Measurements from ENCODE around the gene FGFRL1.
"Not testable (repeated sequence)": the region's sequence is repeated elsewhere in the genome, so short reads cannot be mapped to it uniquely, and the experiment has no call there.

Gene FGFRL1

DNA sequence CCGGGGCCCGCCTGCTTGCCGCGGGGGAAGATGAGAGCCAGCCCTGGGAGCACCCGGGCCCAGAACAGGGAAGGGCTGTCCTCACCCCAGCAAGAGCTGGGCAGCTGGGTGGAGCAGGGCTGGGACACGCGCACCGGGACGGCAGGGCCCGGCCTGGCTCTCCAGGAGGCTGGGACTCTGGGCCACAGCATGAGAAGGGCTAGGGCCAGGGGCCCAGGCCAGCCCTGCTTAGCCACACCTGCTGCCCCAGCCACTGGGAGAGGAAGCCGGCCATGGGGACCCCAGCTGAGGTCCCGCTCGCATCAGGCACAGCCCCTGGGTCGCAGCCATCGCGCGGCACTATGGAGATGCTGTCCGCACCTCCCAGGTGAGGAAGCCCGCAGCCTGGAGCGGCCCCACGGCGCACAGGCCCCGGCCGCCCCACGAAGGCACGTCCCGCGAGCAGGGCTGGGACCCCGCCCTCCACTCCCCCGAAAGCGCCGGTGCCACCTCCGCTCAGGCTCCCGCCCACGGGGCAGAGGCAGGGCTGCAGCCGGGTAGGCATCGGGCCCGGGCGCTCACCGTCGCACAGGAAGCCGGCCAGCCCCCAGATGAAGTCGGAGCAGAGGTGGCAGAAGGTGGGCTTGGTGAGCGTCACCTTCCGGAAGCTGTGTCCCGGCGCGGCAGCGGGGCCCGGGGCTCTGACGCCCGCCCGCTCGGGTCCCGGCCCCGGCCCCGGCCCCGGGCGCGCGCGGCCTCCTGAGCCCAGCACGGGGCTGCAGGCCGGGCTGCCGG is 38.6 kb upstream of the FGFRL1 start:
- peak; percentile 17 to 48 (median 30) for DNase-seq (ENCODE audit: low read depth in 4 of 4, low spot score in 1 of 4)

DNA sequence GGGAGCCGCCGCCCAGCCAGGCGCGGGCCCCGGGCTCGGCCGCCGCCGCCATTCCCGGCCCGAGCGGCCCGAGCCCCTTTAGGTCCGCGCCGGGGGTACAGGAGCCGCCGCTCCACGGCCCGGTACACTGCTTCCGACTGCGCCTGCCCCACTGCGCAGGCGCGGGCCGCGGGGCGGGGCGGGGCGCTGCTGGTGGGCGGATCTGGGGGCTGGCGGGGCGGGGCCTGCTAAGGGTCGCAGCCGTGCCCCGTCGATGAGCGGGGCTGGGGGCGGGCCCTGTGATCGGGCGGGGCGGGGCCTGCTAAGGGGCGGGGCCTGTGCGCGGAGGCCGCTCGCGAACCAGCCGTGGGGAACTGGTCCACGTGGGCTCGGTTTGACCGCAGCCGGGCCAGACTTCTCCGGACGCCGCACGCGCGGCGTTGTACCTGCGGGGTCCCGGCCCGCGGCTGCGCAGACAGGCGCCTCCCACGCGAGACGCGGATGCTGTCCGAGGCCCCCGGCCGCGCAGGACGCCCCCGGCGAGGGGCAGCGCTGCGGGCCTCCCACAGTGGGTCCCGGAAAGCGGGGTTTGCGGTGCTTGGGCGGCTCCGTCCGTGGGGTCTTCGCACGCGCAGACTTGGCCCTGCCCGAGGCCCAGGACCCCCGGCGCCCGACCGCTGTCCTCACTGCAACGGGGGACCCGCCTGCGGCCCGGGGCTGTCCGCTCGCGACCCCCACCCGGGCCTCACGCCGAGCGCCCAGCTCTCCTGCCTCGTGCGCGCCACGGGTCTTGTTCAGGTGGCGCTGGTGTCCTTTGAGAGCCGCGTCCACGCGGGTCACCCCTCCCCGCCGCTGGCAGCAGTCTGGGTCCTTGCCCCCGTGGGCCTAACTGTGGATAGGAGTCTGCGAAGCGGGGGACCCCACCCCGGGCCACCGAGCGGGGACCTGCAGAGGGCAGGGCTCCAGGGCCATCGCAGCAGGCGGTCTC is 37.7 kb upstream of the FGFRL1 start, which contains the start of gene DGKQ:
TSS of gene DGKQ (minus strand) at position 139 of the 967 bp plus-strand sequence. CDS start at position 52, 87 bp downstream.
- peak; percentile 64 to 87 (median 78) for DNase-seq (ENCODE audit: low read depth in 4 of 4, low spot score in 1 of 4)

DNA sequence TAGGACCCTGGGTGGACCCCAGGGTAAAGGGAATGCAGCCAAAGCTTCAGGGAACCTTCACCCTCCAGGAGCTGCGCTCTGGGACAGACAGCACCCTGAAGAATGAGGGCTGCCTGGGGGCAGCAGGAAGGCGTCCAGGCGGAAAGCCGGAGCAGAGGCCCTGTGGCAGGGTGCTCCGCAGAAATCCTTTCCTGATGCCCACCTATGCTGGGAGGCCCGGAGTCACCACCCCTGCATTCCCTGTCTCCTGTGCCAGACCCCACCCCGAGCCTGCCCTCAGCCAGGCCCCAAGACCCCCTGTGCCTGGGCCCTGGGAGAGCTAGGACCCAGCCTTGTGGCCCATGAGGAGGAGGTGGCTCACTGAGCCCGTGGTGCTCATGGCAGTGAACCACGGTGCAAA is 36.8 kb upstream of the FGFRL1 start:
- DNase-seq (ENCODE audit: low read depth in 4 of 4, low spot score in 1 of 4) = no peak

DNA sequence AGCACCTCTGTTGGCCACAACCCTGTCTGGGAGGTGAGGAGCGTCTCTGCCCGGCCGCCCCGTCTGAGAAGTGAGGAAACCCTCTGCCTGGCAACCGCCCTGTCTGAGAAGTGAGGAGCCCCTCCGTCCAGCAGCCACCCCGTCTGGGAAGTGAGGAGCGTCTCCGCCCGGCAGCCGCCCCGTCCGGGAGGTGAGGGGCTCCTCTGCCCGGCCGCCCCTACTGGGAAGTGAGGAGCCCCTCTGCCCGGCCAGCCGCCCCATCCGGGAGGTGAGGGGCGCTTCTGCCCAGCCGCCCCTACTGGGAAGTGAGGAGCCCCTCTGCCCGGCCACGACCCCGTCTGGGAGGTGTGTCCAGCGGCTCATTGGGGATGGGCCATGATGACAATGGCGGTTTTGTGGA is 35.4 kb upstream of the FGFRL1 start:
- not testable (repeated sequence) for DNase-seq (ENCODE audit: low read depth in 4 of 4, low spot score in 1 of 4)

DNA sequence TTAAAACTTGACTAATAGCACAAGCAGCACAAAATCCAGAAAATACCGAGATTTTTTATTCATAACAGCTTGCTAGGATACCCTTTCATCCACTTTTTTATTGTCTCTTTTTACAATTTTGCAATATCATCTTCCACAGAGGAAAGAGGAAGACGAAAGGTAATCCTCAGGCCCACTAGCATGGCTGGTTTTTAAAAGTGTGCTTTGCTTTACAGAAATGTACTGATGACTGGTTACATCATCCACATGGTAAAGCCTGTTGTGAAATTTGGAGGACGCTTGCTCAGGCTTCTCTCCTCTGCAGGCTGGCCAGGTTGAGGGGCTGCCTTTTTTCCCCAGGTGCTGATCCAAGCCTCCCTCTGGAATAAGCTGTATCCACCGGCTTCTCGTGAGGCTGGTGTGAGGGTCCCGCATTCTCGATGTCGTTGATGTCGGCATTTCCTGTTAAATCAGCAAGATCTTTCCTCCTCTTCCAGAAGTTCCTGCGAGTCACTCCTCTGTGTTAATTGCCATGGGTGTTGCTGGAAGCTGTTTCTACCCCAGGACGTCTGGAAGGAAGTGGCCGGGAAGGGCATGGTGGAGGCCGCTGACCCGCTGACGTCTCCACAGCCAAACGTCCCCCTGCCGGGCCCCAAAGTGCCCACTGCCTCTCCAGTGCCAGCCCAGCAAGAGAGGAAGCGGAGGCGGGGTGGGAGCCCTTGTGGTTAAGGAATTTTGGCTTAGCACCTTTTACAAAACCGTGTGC is 32.3 kb upstream of the FGFRL1 start:
- no peak for DNase-seq (ENCODE audit: low read depth in 4 of 4, low spot score in 1 of 4)

DNA sequence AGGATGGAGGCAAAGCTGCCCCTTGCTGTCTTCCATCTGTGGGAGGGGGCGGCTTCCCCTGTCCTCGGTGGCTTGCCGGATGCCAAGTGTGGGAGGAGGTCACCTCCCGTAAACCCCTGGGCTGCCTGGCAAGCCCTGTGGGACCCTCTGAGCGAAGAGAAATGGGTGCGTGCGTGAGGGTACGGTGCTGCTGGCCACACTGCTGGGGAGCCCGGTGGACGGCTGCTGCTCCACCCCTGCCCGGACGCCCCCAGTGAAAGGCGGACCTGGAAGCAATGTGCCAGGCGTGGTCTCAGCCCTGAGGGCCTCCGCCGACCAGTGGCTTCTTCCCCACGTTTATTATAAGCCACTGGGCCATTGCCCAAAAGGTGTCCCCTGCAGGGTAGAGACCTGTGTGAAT is 29.1 kb upstream of the FGFRL1 start:
- DNase-seq (ENCODE audit: low read depth in 4 of 4, low spot score in 1 of 4) = no peak

DNA sequence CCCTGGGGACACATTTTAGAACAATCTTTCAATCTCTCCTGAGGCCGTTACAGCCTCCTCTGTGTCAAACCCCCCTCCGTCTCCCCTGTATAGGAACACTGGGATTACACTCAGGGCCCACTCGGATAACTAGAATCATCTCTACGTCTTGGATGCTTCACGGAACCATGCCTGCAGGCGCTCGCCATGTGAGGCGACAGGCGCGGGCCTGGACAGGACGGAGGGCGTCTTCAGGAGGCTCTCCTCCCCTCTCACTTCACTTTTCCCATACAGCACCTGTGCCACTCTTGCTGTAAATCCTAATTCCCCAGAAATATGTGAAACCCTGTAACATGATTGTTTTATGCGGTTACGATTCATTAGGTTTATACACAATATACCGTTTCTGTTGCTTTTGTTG is 28.6 kb upstream of the FGFRL1 start:
- no peak for DNase-seq (ENCODE audit: low read depth in 4 of 4, low spot score in 1 of 4)

DNA sequence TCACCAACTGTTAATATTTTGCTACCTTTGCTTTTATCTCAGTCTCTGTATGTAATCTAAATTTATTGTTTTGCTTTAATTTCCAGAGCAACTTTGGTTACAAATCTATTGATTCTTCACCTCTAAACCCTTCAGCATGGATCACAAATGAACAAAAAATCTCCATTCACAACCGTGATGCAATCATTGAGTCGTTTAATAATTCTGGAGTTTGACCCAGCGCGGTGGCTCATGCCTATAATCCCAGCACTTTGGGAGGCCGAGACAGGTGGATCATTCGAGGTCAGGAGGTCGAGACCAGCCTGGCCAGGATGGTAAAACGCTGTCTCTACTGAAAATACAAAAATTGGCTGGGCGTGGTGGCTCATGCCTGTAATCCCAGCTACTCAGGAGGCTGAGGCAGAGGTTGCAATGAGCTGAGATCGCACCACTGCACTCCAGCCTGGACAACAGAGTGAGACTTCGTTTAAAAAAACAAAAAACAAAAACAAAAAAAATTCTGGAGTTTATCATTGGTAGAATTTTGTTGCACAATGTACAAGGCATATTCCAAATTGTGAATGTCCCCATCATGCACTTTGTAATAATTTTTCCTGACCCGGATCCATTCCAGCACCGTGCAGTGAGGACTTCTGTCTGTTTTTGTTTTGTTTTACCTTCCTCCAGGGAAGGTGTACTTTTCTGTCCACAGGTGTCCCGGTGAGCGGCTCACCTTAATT is 26.9 kb upstream of the FGFRL1 start:
- DNase-seq (ENCODE audit: low read depth in 4 of 4, low spot score in 1 of 4) = no peak

DNA sequence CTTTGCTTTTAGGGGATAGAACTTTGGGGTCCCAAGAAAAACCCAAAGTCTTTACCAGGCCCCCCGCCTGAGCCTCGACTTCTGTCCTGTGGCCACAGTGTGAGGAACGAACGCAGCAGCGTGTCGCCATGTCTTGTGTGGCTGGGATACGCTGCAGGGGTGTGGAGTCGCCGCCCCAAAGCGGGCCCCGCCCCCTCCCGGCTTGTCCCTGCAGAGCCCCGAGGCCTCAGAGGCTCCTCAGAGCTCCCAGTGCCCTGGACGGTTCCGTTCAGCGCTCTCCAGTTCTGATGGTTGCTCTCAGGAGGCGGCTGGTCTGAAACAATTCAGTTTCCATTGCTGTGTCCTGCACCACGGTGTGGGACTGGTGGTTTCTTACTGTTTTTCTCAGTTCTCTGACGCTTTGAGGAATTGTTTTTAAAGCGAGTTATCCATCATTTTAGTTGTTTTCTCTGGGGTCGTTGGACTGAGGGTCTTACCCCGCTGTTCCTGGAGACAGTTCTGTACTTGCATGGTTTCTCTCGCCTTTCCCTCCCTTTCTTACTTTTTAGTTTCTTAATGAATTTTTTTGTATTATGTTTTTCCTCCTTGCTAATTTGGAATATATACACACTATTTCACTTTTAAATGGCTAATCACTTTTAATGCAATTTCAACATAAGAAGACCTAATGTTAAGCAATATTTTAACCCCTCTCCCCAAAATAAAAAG is 26.1 kb upstream of the FGFRL1 start:
- peak; percentile 42 to 73 (median 64) for DNase-seq (ENCODE audit: low read depth in 4 of 4, low spot score in 1 of 4)

DNA sequence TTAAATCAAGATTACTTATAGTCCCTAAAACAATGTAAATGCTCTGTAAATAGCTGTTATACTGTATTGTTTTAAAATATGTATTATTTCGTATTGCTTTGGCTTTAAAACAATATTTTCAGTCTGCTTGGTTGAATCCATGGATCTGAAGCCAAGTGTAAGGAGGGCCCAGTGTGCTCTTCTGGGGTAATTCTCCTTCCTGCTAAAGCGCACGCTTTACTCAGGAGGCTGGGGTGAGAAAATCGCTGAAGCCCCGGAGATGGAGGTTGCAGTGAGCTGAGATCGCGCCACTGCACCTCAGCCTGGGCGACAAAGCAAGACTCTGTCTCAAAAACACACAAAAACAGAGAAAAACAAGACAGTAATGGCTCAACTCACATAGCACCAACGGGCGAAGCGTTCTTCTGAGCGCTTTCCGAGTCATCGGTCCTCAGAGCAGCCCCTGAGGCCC is 25.0 kb upstream of the FGFRL1 start:
- no peak for DNase-seq (ENCODE audit: low read depth in 4 of 4, low spot score in 1 of 4)

DNA sequence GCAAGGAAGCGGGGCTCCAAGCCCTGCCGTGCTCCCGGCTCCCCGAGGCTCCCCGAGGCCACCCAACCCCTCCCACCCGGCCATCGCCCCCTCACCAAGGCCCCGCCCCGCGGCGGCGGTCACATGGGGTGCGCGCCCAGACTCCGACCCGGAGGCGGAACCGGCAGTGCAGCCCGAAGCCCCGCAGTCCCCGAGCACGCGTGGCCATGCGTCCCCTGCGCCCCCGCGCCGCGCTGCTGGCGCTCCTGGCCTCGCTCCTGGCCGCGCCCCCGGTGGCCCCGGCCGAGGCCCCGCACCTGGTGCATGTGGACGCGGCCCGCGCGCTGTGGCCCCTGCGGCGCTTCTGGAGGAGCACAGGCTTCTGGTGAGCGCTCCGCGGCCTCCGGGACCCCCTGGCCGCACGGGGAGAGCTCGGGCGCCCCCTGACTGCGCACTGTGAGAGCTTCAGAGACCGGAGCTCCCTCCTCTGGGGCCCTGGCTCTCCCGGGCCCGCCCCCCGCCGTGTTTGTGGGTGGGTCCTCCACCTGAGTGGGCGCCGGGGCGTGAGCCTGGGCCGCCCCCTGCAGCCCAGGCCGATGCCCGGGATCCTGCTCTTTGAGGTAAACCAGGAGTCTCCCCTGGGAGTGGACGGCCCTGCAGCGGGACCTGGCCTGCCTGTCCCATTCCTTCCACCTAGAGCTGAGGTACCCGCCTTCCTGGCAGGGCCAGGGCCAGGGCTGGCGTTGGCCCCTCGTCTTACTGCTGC is 24.4 kb upstream of the FGFRL1 start, which contains the start of gene IDUA:
TSS of gene IDUA (plus strand) at position 166 of the 745 bp plus-strand sequence. CDS start at position 207, 41 bp downstream.
- DNase-seq (ENCODE audit: low read depth in 4 of 4, low spot score in 1 of 4) = peak; percentile 64 to 82 (median 75)

DNA sequence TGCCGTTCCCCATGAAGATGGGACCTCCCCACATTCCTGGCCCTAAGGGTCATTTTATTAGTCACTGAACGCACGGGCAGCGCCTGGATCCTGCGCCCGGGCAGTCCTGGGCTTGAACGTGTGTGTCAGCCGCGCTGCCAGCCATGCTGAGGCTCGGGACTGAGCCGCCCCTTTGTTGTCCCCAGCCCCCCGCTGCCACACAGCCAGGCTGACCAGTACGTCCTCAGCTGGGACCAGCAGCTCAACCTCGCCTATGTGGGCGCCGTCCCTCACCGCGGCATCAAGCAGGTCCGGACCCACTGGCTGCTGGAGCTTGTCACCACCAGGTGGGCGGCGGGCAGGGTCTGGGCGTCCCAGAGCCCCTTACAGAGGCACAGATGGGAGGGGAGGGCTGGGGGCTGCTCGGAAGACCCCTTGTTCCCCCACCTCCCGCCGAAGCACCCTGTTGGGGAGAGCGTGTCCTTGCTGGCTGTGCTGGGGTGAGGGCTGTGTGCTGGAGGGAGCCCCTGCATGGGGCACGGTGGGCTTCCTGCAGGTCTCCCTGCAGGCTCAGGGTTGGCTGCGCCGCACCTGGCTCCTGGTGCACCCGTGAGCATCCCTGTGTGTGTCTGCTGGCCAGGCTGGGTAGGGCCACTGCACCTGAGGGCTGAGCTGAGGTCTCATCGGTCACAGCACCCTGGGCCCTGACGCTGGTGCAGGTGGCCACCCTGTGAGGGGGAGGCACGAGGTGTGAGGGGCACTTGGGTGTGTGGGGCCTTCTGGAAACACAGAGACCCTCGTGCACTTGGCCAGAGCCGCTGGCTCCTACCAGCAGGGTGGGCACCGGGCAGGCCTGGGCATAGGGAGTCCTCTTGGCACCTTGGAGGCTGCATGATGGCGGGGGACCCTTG is 23.6 kb upstream of the FGFRL1 start:
- no peak for DNase-seq (ENCODE audit: low read depth in 4 of 4, low spot score in 1 of 4)

DNA sequence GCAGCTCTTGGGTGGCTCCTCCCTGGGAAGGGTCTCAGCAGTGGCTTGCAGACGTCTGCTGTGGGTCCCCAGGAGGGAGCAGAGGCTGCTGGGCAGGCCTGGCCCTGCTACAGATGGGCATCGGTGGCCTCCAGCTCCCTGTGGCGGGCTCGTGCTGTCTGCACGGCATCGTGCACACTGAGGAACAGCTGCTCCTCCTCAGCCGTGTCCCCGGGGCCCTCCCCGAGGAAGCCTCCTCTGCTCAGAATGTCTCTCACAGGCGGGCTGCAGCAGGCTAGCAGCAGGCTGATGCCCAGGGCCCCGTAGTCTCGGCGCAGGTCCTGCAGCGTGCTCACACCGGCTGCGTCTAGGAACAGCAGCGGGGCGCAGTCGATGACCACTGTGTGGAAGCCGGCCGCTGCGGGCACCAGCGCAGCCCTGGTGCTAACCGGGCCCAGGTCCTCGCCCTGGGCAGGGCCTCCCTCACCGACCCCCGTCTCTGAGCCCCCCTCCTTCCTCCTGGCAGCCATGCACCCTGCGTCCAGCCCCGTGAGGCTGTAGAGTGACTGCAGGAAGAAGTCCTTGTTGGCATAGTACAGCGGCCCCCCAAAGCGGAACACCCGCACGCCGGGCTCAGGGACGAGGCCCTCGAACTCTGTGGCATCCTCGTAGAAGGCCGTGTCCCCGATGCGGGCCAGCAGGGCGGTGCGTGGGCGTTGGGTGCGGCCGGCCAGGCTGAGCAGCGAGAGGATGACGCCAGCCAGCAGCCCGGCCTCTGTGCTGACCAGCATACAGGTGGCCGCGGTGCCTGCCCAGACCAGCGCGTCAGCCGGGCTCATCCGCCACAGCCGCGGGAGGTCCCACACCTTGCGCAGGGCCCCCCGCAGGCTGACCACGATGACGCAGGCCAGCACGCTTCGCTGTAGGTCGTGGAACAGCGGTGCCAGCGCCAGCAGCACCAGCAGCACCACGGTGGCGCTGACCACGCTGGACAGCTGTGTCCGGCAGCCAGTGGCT is 22.4 kb upstream of the FGFRL1 start:
- DNase-seq (ENCODE audit: low read depth in 4 of 4, low spot score in 1 of 4) = no peak

DNA sequence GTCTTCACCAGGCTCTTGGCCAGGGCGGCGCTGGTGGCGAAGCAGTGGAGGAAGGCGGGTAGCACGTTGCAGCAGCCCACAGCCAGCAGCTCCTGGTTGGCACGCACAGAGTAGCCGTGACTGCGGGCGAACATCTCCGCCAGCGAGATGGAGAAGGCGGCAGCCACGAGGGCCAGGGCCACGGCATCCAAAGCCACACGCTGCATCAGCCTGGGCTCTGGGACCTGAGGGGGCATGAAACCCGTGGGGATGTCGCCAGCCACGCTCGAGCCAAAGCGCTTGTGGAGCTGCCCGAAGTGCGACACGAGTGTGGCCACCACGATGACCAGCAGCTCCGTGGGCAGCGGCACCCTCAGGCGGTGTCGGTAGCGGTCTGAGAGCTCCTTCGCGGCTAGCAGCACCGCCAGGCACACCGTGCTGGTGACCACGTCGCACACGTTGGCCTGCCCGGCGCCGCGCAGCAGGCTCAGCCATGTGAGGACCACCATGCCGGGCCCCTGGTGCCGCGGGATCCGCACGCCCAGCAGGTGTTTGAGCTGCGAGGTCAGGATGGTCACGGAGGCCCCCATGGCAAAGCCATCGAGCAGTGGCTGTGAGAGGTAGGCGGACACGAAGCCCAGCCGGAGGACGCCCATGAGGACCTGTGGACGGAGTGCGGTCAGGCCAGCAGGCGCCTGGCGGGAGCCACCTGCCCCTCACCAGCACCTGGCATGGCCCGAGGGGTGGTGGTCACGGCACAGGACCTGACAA is 21.5 kb upstream of the FGFRL1 start:
- no peak for DNase-seq (ENCODE audit: low read depth in 4 of 4, low spot score in 1 of 4)

DNA sequence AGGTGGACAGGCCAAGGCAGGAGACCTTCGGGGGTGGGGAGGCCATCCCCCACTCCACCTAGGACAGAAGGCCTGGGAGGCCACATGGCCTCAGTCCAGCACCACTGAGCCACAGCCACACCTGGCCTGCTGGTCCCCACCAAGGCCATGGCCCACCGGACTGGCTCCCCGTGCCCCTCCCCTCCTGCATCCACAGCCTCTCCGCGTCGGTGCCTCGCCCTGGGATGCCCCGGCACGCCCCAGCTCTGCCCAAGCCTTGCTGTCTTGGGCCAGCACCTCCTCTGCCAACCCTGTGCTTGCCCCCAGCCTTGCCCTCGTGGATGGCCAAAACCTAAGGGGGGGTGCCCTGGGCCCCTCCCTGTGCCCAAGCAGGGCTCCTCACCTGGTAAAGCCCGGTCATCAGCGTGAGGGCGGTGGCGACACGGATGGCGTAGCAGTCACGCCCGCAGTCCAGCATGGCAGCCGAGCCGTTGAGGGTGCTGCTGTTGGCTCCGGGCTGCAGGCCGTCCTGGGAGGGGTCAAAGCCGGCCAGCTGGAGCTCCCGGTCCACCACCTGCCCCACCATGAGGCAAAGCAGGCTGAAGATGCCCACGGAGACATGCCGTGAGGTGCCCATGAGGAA is 20.6 kb upstream of the FGFRL1 start:
- no peak for DNase-seq (ENCODE audit: low read depth in 4 of 4, low spot score in 1 of 4)

All from stimulated activated CD4-positive, alpha-beta T cell treated with anti-CD3 and anti-CD28 coated beads, Interleukin-1b, Interleukin-23, amount 100 ng/mL, for 24 hours (primary cell).